ENCODE data around the gene RCSD1.

DNA sequence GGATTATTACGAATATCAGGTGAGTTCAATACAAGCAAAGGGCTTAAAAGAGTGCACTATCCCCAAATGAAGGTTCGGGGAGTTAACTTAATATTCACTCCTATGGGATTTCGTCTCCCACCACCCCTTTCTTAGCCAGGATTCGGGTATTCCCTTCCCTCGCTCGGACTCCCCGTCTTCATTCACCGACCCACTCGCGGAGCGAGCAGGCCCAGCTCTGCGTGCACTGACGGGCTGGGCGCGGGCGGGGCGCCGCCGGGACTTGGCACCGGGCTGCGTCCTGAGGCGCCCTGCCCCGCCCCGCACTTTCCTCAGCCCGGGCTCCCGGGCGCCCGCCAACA is 84.0 kb downstream of the RCSD1 start:
- TF ChIP-seq, protein P1, sequence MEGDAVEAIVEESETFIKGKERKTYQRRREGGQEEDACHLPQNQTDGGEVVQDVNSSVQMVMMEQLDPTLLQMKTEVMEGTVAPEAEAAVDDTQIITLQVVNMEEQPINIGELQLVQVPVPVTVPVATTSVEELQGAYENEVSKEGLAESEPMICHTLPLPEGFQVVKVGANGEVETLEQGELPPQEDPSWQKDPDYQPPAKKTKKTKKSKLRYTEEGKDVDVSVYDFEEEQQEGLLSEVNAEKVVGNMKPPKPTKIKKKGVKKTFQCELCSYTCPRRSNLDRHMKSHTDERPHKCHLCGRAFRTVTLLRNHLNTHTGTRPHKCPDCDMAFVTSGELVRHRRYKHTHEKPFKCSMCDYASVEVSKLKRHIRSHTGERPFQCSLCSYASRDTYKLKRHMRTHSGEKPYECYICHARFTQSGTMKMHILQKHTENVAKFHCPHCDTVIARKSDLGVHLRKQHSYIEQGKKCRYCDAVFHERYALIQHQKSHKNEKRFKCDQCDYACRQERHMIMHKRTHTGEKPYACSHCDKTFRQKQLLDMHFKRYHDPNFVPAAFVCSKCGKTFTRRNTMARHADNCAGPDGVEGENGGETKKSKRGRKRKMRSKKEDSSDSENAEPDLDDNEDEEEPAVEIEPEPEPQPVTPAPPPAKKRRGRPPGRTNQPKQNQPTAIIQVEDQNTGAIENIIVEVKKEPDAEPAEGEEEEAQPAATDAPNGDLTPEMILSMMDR (IDR thresholded peaks at IDR 0.05): no peak
- TF ChIP-seq POLR2A (IDR thresholded peaks at IDR 0.05): peak; percentile 26 to 74
